ENCODE results near the gene NLRC3.

NLRC3 gene

GRCh38 chr16:3497771-3498170 lies 79.4 kb downstream of the NLRC3 start:
- Histone ChIP-seq H3K4me3 (replicated peaks; ENCODE audit: insufficient read depth, low read length) (no peak overlapping the region), H3K27ac (replicated peaks) (no peak overlapping the region)
- TF ChIP-seq POLR2AphosphoS5 (IDR thresholded peaks at IDR 0.05; ENCODE audit: low read depth) (no peak), GABPA (IDR thresholded peaks at IDR 0.05; ENCODE audit: low read depth) (no peak), SPI1 (IDR thresholded peaks at IDR 0.05; ENCODE audit: borderline replicate concordance, low read depth) (no peak)
- TF ChIP-seq, protein P1, sequence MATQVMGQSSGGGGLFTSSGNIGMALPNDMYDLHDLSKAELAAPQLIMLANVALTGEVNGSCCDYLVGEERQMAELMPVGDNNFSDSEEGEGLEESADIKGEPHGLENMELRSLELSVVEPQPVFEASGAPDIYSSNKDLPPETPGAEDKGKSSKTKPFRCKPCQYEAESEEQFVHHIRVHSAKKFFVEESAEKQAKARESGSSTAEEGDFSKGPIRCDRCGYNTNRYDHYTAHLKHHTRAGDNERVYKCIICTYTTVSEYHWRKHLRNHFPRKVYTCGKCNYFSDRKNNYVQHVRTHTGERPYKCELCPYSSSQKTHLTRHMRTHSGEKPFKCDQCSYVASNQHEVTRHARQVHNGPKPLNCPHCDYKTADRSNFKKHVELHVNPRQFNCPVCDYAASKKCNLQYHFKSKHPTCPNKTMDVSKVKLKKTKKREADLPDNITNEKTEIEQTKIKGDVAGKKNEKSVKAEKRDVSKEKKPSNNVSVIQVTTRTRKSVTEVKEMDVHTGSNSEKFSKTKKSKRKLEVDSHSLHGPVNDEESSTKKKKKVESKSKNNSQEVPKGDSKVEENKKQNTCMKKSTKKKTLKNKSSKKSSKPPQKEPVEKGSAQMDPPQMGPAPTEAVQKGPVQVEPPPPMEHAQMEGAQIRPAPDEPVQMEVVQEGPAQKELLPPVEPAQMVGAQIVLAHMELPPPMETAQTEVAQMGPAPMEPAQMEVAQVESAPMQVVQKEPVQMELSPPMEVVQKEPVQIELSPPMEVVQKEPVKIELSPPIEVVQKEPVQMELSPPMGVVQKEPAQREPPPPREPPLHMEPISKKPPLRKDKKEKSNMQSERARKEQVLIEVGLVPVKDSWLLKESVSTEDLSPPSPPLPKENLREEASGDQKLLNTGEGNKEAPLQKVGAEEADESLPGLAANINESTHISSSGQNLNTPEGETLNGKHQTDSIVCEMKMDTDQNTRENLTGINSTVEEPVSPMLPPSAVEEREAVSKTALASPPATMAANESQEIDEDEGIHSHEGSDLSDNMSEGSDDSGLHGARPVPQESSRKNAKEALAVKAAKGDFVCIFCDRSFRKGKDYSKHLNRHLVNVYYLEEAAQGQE (IDR thresholded peaks at IDR 0.05; ENCODE audit: insufficient replicate concordance, low read depth): no peak
- TF ChIP-seq, protein P2, sequence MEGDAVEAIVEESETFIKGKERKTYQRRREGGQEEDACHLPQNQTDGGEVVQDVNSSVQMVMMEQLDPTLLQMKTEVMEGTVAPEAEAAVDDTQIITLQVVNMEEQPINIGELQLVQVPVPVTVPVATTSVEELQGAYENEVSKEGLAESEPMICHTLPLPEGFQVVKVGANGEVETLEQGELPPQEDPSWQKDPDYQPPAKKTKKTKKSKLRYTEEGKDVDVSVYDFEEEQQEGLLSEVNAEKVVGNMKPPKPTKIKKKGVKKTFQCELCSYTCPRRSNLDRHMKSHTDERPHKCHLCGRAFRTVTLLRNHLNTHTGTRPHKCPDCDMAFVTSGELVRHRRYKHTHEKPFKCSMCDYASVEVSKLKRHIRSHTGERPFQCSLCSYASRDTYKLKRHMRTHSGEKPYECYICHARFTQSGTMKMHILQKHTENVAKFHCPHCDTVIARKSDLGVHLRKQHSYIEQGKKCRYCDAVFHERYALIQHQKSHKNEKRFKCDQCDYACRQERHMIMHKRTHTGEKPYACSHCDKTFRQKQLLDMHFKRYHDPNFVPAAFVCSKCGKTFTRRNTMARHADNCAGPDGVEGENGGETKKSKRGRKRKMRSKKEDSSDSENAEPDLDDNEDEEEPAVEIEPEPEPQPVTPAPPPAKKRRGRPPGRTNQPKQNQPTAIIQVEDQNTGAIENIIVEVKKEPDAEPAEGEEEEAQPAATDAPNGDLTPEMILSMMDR (IDR thresholded peaks at IDR 0.05; ENCODE audit: insufficient read depth, low read length): no peak

DNA sequence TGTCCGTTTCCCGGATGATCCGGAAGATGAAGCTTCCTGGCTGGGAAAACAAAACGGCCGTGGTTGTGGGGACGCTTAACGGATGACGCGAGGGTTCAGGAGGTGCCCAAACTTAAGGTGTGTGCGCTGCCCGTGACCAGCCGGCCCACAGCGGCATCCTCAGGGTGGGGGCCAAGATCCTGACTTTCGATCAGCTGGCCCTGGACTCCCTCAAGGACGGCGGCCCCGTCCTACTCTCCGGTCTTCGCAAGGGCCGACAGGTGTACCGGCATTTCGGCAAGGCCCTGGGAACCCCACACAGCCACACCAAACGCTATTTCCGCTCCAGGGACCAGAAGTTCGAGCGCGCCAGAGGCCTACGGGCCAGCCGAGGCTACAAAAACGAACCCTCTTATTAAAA lies 80.8 kb downstream of the NLRC3 start:
- Histone ChIP-seq H3K27me3 (ENCODE audit: insufficient read depth, poor library complexity, severe bottlenecking) (no peaks in the 10 kb centered on the region), H3K4me3 (replicated peaks; ENCODE audit: insufficient read depth, low read length) (no peak overlapping the region), H3K27ac (replicated peaks) (no peak overlapping the region)
- TF ChIP-seq POLR2AphosphoS5 (IDR thresholded peaks at IDR 0.05; ENCODE audit: low read depth) (no peak), SPI1 (IDR thresholded peaks at IDR 0.05; ENCODE audit: borderline replicate concordance, low read depth) (no peak), GABPA (IDR thresholded peaks at IDR 0.05; ENCODE audit: low read depth) (no peak)
- TF ChIP-seq, protein P1 (IDR thresholded peaks at IDR 0.05; ENCODE audit: insufficient replicate concordance, low read depth): no peak
- TF ChIP-seq, protein P2 (IDR thresholded peaks at IDR 0.05; ENCODE audit: insufficient read depth, low read length): no peak
- no peak for DNase-seq (ENCODE audit: low read depth in 1 of 2, low spot score in 1 of 2)

More at GRCh38 chr16:3497771-3498170, 79.4 kb downstream of the NLRC3 start:
- no peak for DNase-seq (ENCODE audit: low read depth in 1 of 2, low spot score in 1 of 2)
- no peaks in the 10 kb centered on the region for H3K27me3 ChIP-seq (ENCODE audit: insufficient read depth, poor library complexity, severe bottlenecking)

- no peak for DNase-seq (ENCODE audit: low read depth in 1 of 2, low spot score in 1 of 2)
- TF ChIP-seq, protein P1 (IDR thresholded peaks at IDR 0.05; ENCODE audit: insufficient replicate concordance, low read depth): no peak
- no peak for TF ChIP-seq SPI1 (IDR thresholded peaks at IDR 0.05; ENCODE audit: borderline replicate concordance, low read depth)
- no peak for TF ChIP-seq GABPA (IDR thresholded peaks at IDR 0.05; ENCODE audit: low read depth)
- TF ChIP-seq, protein P2 (IDR thresholded peaks at IDR 0.05; ENCODE audit: insufficient read depth, low read length): no peak
- no peak for TF ChIP-seq POLR2AphosphoS5 (IDR thresholded peaks at IDR 0.05; ENCODE audit: low read depth)
- H3K27ac ChIP-seq (replicated peaks): no peak within 1 kb of the TSS
- no peak within 1 kb of the TSS for H3K4me3 ChIP-seq (replicated peaks; ENCODE audit: insufficient read depth, low read length)
- no peaks in the 10 kb centered on the region for H3K27me3 ChIP-seq (ENCODE audit: insufficient read depth, poor library complexity, severe bottlenecking)
Measured at GRCh38 chr16:3495176-3495575, 82.0 kb downstream of the NLRC3 start, which contains the start of gene C16orf90. Gene C16orf90 (minus strand): TSS chr16:3495489. CDS start chr16:3495421, 68 bp downstream.

All from HL-60 (cell line).